Measurements from ENCODE around the gene SNUPN.
"Not testable (repeated sequence)": the region's sequence is repeated elsewhere in the genome, so short reads cannot be mapped to it uniquely, and the experiment has no call there.

Gene SNUPN

GRCh38 chr15:75633922-75634321 is 8.4 kb upstream of the SNUPN start:
- no CpG with 5 or more reads among the region's 7 CpGs for WGBS (ENCODE audit: insufficient coverage, insufficient read length)
- not testable (repeated sequence) for H3K36me3 ChIP-seq (ENCODE audit: control insufficient read depth, insufficient read depth, low read length); DNase-seq (ENCODE audit: low read depth, low spot score); H3K4me1 ChIP-seq (ENCODE audit: control insufficient read depth, insufficient read depth, low read length); H3K27me3 ChIP-seq (ENCODE audit: control insufficient read depth, insufficient read depth, low read length); H3K9me3 ChIP-seq (ENCODE audit: control insufficient read depth, insufficient read depth, low read length); H3K27ac ChIP-seq (ENCODE audit: low read length); H3K4me3 ChIP-seq (ENCODE audit: low read length)

GRCh38 chr15:75631935-75632334 is 6.4 kb upstream of the SNUPN start:
- Histone ChIP-seq H3K4me3 (ENCODE audit: low read length) (no peak overlapping the region), H3K27ac (ENCODE audit: low read length) (no peak overlapping the region), H3K4me1 (ENCODE audit: control insufficient read depth, insufficient read depth, low read length) (peaks cover 2% of the 10 kb centered on the region; the same call in 1 of the 2 replicates), H3K27me3 (ENCODE audit: control insufficient read depth, insufficient read depth, low read length) (no peaks in the 10 kb centered on the region), H3K36me3 (ENCODE audit: control insufficient read depth, insufficient read depth, low read length) (no peaks in the 10 kb centered on the region), H3K9me3 (ENCODE audit: control insufficient read depth, insufficient read depth, low read length) (no peaks in the 10 kb centered on the region)
- no peak for DNase-seq (ENCODE audit: low read depth, low spot score)

GRCh38 chr15:75622505-75622904 is 3.0 kb downstream of the SNUPN start:
- Histone ChIP-seq H3K27ac (ENCODE audit: low read length) (no peak overlapping the region), H3K27me3 (ENCODE audit: control insufficient read depth, insufficient read depth, low read length) (no peaks in the 10 kb centered on the region), H3K4me3 (ENCODE audit: low read length) (no peak overlapping the region), H3K36me3 (ENCODE audit: control insufficient read depth, insufficient read depth, low read length) (0 out of 2 replicates have a peak, but pooled peaks cover 3% of the 10 kb centered on the region), H3K4me1 (ENCODE audit: control insufficient read depth, insufficient read depth, low read length) (no peaks in the 10 kb centered on the region), H3K9me3 (ENCODE audit: control insufficient read depth, insufficient read depth, low read length) (no peaks in the 10 kb centered on the region)
- no CpG with 5 or more reads among the region's 2 CpGs for WGBS (ENCODE audit: insufficient coverage, insufficient read length)
- no peak for DNase-seq (ENCODE audit: low read depth, low spot score)

- no peak overlapping the region for H3K4me3 ChIP-seq (ENCODE audit: low read length)
- H3K27ac ChIP-seq (ENCODE audit: low read length) = no peak overlapping the region
- H3K9me3 ChIP-seq (ENCODE audit: control insufficient read depth, insufficient read depth, low read length) = no peaks in the 10 kb centered on the region
- peaks cover 12% of the 10 kb centered on the region; the same call in 1 of the 2 replicates for H3K36me3 ChIP-seq (ENCODE audit: control insufficient read depth, insufficient read depth, low read length)
- WGBS (ENCODE audit: insufficient coverage, insufficient read length) = no CpG with 5 or more reads among the region's 7 CpGs
- no peaks in the 10 kb centered on the region for H3K27me3 ChIP-seq (ENCODE audit: control insufficient read depth, insufficient read depth, low read length)
- DNase-seq (ENCODE audit: low read depth, low spot score) = no peak
- H3K4me1 ChIP-seq (ENCODE audit: control insufficient read depth, insufficient read depth, low read length) = no peaks in the 10 kb centered on the region
Measured at GRCh38 chr15:75620841-75621391, 4.6 kb downstream of the SNUPN start.

GRCh38 chr15:75620058-75620820 is 5.3 kb downstream of the SNUPN start:
- DNase-seq (ENCODE audit: low read depth, low spot score) = no peak
- WGBS (ENCODE audit: insufficient coverage, insufficient read length) = no CpG with 5 or more reads among the region's 4 CpGs
- H3K27ac ChIP-seq (ENCODE audit: low read length) = no peak overlapping the region
- no peaks in the 10 kb centered on the region for H3K4me1 ChIP-seq (ENCODE audit: control insufficient read depth, insufficient read depth, low read length)
- H3K27me3 ChIP-seq (ENCODE audit: control insufficient read depth, insufficient read depth, low read length) = no peaks in the 10 kb centered on the region
- no peaks in the 10 kb centered on the region for H3K9me3 ChIP-seq (ENCODE audit: control insufficient read depth, insufficient read depth, low read length)
- H3K4me3 ChIP-seq (ENCODE audit: low read length) = no peak overlapping the region
- peaks cover 12% of the 10 kb centered on the region; the same call in 1 of the 2 replicates for H3K36me3 ChIP-seq (ENCODE audit: control insufficient read depth, insufficient read depth, low read length)

- Histone ChIP-seq H3K4me1 (ENCODE audit: control insufficient read depth, insufficient read depth, low read length) (no peaks in the 10 kb centered on the region), H3K4me3 (ENCODE audit: low read length) (no peak overlapping the region), H3K36me3 (ENCODE audit: control insufficient read depth, insufficient read depth, low read length) (peaks cover 12% of the 10 kb centered on the region; the same call in 1 of the 2 replicates), H3K27ac (ENCODE audit: low read length) (no peak overlapping the region), H3K9me3 (ENCODE audit: control insufficient read depth, insufficient read depth, low read length) (no peaks in the 10 kb centered on the region), H3K27me3 (ENCODE audit: control insufficient read depth, insufficient read depth, low read length) (no peaks in the 10 kb centered on the region)
- no peak for DNase-seq (ENCODE audit: low read depth, low spot score)
Measured at GRCh38 chr15:75616766-75617165, 8.8 kb downstream of the SNUPN start.

GRCh38 chr15:75606711-75607699 is 18.5 kb downstream of the SNUPN start:
- Histone ChIP-seq H3K27me3 (ENCODE audit: control insufficient read depth, insufficient read depth, low read length) (no peaks in the 10 kb centered on the region), H3K36me3 (ENCODE audit: control insufficient read depth, insufficient read depth, low read length) (peaks cover 16% of the 10 kb centered on the region; the same call in 1 of the 2 replicates), H3K9me3 (ENCODE audit: control insufficient read depth, insufficient read depth, low read length) (no peaks in the 10 kb centered on the region), H3K27ac (ENCODE audit: low read length) (no peak overlapping the region), H3K4me3 (ENCODE audit: low read length) (no peak overlapping the region), H3K4me1 (ENCODE audit: control insufficient read depth, insufficient read depth, low read length) (no peaks in the 10 kb centered on the region)
- WGBS (ENCODE audit: insufficient coverage, insufficient read length) = no CpG with 5 or more reads among the region's 6 CpGs
- no peak for DNase-seq (ENCODE audit: low read depth, low spot score)

- Histone ChIP-seq H3K4me3 (ENCODE audit: low read length) (no peak overlapping the region), H3K4me1 (ENCODE audit: control insufficient read depth, insufficient read depth, low read length) (no peaks in the 10 kb centered on the region), H3K27ac (ENCODE audit: low read length) (no peak overlapping the region), H3K9me3 (ENCODE audit: control insufficient read depth, insufficient read depth, low read length) (no peaks in the 10 kb centered on the region), H3K36me3 (ENCODE audit: control insufficient read depth, insufficient read depth, low read length) (peaks cover 16% of the 10 kb centered on the region; the same call in 1 of the 2 replicates), H3K27me3 (ENCODE audit: control insufficient read depth, insufficient read depth, low read length) (no peaks in the 10 kb centered on the region)
- WGBS (ENCODE audit: insufficient coverage, insufficient read length) = no CpG with 5 or more reads among the region's 8 CpGs
- DNase-seq (ENCODE audit: low read depth, low spot score) = no peak
Measured at GRCh38 chr15:75606026-75606425, 19.5 kb downstream of the SNUPN start.

- H3K27me3 ChIP-seq (ENCODE audit: control insufficient read depth, insufficient read depth, low read length) = no peaks in the 10 kb centered on the region
- no CpG with 5 or more reads among the region's 2 CpGs for WGBS (ENCODE audit: insufficient coverage, insufficient read length)
- no peak overlapping the region for H3K4me3 ChIP-seq (ENCODE audit: low read length)
- no peak overlapping the region for H3K27ac ChIP-seq (ENCODE audit: low read length)
- H3K36me3 ChIP-seq (ENCODE audit: control insufficient read depth, insufficient read depth, low read length) = 0 out of 2 replicates have a peak, but pooled peaks cover 3% of the 10 kb centered on the region
- no peaks in the 10 kb centered on the region for H3K4me1 ChIP-seq (ENCODE audit: control insufficient read depth, insufficient read depth, low read length)
- DNase-seq (ENCODE audit: low read depth, low spot score) = no peak
- H3K9me3 ChIP-seq (ENCODE audit: control insufficient read depth, insufficient read depth, low read length) = no peaks in the 10 kb centered on the region
Measured at GRCh38 chr15:75599401-75599800, 26.1 kb downstream of the SNUPN start.

- no peak for DNase-seq (ENCODE audit: low read depth, low spot score)
- WGBS (ENCODE audit: insufficient coverage, insufficient read length) = no CpG with 5 or more reads among the region's 4 CpGs
- no peaks in the 10 kb centered on the region for H3K9me3 ChIP-seq (ENCODE audit: control insufficient read depth, insufficient read depth, low read length)
- H3K4me3 ChIP-seq (ENCODE audit: low read length) = no peak overlapping the region
- no peaks in the 10 kb centered on the region for H3K4me1 ChIP-seq (ENCODE audit: control insufficient read depth, insufficient read depth, low read length)
- 0 out of 2 replicates have a peak, but pooled peaks cover 3% of the 10 kb centered on the region for H3K36me3 ChIP-seq (ENCODE audit: control insufficient read depth, insufficient read depth, low read length)
- H3K27me3 ChIP-seq (ENCODE audit: control insufficient read depth, insufficient read depth, low read length) = no peaks in the 10 kb centered on the region
- H3K27ac ChIP-seq (ENCODE audit: low read length) = no peak overlapping the region
Measured at GRCh38 chr15:75598361-75598760, 27.2 kb downstream of the SNUPN start.

Measured in iPS DF 6.9 (cell line).